ENCODE results near the gene TRAF7. TPM values are rescaled to one million over a fixed set of nuclear protein-coding genes. Genes with fewer than 3 reads are reported as not detected.

The TRAF7 gene
- total RNA-seq, 1 experiment from 2014 or later: 160 TPM

- DNase-seq (ENCODE audit: low read depth, low spot score): no peak
- Histone ChIP-seq H3K79me2 (ENCODE audit: insufficient read depth, low read length) (no peaks in the 10 kb centered on the region), H3K9me2 (ENCODE audit: insufficient read depth) (no peaks in the 10 kb centered on the region), H3K27me3 (ENCODE audit: insufficient read depth, low read length) (no peaks in the 10 kb centered on the region), H2AFZ (ENCODE audit: low read depth, low read length, poor library complexity, severe bottlenecking) (no peak overlapping the region), H3K4me2 (ENCODE audit: low read length) (no peak overlapping the region), H3K4me3 (replicated peaks in 1 of 2; ENCODE audit: low read depth in 1 of 2, low read length in 2 of 2) (no peak overlapping the region), H3K9ac (ENCODE audit: low read length) (no peak overlapping the region), H3K9me3 (ENCODE audit: control insufficient read depth in 1 of 2, insufficient read depth in 1 of 2, low read depth in 1 of 2, low read length in 2 of 2) (no peaks in the 10 kb centered on the region), H3K27ac (ENCODE audit: low read depth, low read length) (no peak overlapping the region), H3K4me1 (ENCODE audit: control insufficient read depth in 1 of 2, insufficient read depth in 2 of 2, low read length in 2 of 2) (no peaks in the 10 kb centered on the region), H4K20me1 (ENCODE audit: insufficient read depth) (no peaks in the 10 kb centered on the region), H3K36me3 (ENCODE audit: control insufficient read depth in 1 of 2, insufficient read depth in 2 of 2, low read length in 2 of 2) (no peaks in the 10 kb centered on the region)
- BruUV-seq (replicated peaks): no TSS peak
- intact Hi-C loops (cut with micrococcal nuclease): no loop called here
- ChIA-PET CTCF (no interaction called here), RAD21 (ENCODE audit: low non-redundant PET in 1 of 2, low total read pairs in 2 of 2, uncharacterized antibody in 2 of 2, unreplicated experiment in 2 of 2) (no interaction called here), POLR2A (no interaction called here)
- ATAC-seq: no peak
- TF ChIP-seq, protein P1, sequence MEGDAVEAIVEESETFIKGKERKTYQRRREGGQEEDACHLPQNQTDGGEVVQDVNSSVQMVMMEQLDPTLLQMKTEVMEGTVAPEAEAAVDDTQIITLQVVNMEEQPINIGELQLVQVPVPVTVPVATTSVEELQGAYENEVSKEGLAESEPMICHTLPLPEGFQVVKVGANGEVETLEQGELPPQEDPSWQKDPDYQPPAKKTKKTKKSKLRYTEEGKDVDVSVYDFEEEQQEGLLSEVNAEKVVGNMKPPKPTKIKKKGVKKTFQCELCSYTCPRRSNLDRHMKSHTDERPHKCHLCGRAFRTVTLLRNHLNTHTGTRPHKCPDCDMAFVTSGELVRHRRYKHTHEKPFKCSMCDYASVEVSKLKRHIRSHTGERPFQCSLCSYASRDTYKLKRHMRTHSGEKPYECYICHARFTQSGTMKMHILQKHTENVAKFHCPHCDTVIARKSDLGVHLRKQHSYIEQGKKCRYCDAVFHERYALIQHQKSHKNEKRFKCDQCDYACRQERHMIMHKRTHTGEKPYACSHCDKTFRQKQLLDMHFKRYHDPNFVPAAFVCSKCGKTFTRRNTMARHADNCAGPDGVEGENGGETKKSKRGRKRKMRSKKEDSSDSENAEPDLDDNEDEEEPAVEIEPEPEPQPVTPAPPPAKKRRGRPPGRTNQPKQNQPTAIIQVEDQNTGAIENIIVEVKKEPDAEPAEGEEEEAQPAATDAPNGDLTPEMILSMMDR (IDR thresholded peaks at IDR 0.05 in 2 of 3, conservative IDR thresholded peaks at IDR 0.05 in 1 of 3; ENCODE audit: borderline replicate concordance in 1 of 3, insufficient read depth in 1 of 3, low read depth in 2 of 3, low read length in 2 of 3): no peak
- TF ChIP-seq SRF (IDR thresholded peaks at IDR 0.05; ENCODE audit: low read depth): no peak
- TF ChIP-seq JUND (IDR thresholded peaks at IDR 0.05): no peak
- TF ChIP-seq SP1 (IDR thresholded peaks at IDR 0.05; ENCODE audit: low read depth): no peak
- TF ChIP-seq TCF7L2 (IDR thresholded peaks at IDR 0.05; ENCODE audit: borderline replicate concordance, extremely low read depth, insufficient read depth, insufficient read length): no peak
- no peak for TF ChIP-seq YY1 (IDR thresholded peaks at IDR 0.05; ENCODE audit: extremely low read depth, insufficient replicate concordance, low read depth, low read length)
- TF ChIP-seq FOSL1 (IDR thresholded peaks at IDR 0.05; ENCODE audit: low read depth): no peak
- TF ChIP-seq CEBPB (IDR thresholded peaks at IDR 0.05; ENCODE audit: low read depth): no peak
- no peak for TF ChIP-seq EZH2 (IDR thresholded peaks at IDR 0.05)
- TF ChIP-seq CBX3 (IDR thresholded peaks at IDR 0.05; ENCODE audit: low read depth): no peak
- no peak for TF ChIP-seq POLR2AphosphoS5 (IDR thresholded peaks at IDR 0.05; ENCODE audit: low read depth, low read length)
- TF ChIP-seq ZBTB33 (IDR thresholded peaks at IDR 0.05; ENCODE audit: extremely low read depth, insufficient replicate concordance, low read length): no peak
- TF ChIP-seq POLR2A (IDR thresholded peaks at IDR 0.05; ENCODE audit: borderline replicate concordance, extremely low read depth, insufficient read depth, insufficient read length): no peak
- TF ChIP-seq EZH2phosphoT487 (IDR thresholded peaks at IDR 0.05; ENCODE audit: borderline replicate concordance): no peak
These were observed 30.5 kb downstream of the TRAF7 start for GRCh38 chr16:2186064-2186463.
